Measurements from ENCODE around the gene LHX6. TPM values are rescaled to one million over a fixed set of nuclear protein-coding genes. Genes with fewer than 3 reads are reported as not detected.

LHX6 gene
- total RNA-seq, 1 experiment from 2014 or later = 11.1 TPM

GRCh38 chr9:122221183-122221811 is 7.5 kb downstream of the LHX6 start:
- no TSS peak for BruUV-seq (replicated peaks)
- Histone ChIP-seq H3F3A (ENCODE audit: low read length, unreplicated experiment) (no peaks in the 10 kb centered on the region), H3K4me1 (ENCODE audit: insufficient read depth, low read length) (peaks cover 19% of the 10 kb centered on the region), H3K4me3 (ENCODE audit: low read length) (no peak overlapping the region), H3K79me2 (ENCODE audit: low read length) (no peaks in the 10 kb centered on the region), H3K4me2 (ENCODE audit: low read length) (no peak overlapping the region), H4K20me1 (ENCODE audit: low read length) (no peaks in the 10 kb centered on the region), H2AFZ (ENCODE audit: low read length) (no peak overlapping the region), H3K27me3 (ENCODE audit: low read length) (no peaks in the 10 kb centered on the region), H3K27ac (ENCODE audit: low read length) (no peak overlapping the region), H3K36me3 (ENCODE audit: low read depth, low read length) (no peaks in the 10 kb centered on the region), H3K9me3 (ENCODE audit: low read length) (no peaks in the 10 kb centered on the region), H3K9me2 (replicated peaks; ENCODE audit: low read length) (no peaks in the 10 kb centered on the region), H3K9ac (ENCODE audit: low read length) (no peak overlapping the region)
- no peak for TF ChIP-seq EZH2phosphoT487 (IDR thresholded peaks at IDR 0.05; ENCODE audit: borderline replicate concordance, low read length)
- TF ChIP-seq EZH2 (IDR thresholded peaks at IDR 0.05; ENCODE audit: low read length, unreplicated experiment) = no peak
- TF ChIP-seq CTCF (conservative IDR thresholded peaks at IDR 0.05; ENCODE audit: low read depth, low read length) = no peak
- CTCF ChIA-PET = no interaction called here
- DNase-seq = no peak
- POLR2A ChIA-PET (ENCODE audit: unreplicated experiment) = no interaction called here
- intact Hi-C loops (cut with micrococcal nuclease) = no loop called here
- no peak for ATAC-seq

DNA sequence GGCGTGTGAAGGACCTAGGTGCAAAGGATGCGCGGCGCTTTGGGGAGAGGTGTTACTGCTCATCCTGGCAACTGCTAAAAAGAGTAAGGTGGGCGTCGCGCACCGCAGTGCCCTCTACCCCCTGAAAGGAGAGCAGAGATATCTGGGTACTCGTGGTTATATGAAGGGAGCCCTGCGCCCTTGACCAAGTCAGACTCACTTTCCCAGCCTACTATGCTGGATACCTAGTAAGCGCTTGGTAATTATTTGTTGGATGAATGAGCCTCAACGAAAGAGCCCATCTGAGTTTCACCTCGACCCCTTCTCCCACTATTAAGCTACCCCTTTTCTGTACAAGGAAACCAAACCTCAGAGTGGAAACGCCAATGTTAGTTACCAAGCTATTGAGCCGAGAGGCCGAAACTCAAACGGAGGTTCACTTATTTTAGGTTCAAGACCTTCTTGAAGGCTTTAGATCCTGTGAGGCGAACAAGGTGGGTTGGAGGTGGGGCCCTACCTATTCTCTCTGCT is 8.0 kb downstream of the LHX6 start:
- ATAC-seq (no peak), DNase-seq (no peak)
- Histone ChIP-seq H3K27ac (ENCODE audit: low read length) (no peak overlapping the region), H3K9me3 (ENCODE audit: low read length) (no peaks in the 10 kb centered on the region), H4K20me1 (ENCODE audit: low read length) (no peaks in the 10 kb centered on the region), H3K4me1 (ENCODE audit: insufficient read depth, low read length) (peaks cover 19% of the 10 kb centered on the region), H3K27me3 (ENCODE audit: low read length) (no peaks in the 10 kb centered on the region), H3F3A (ENCODE audit: low read length, unreplicated experiment) (no peaks in the 10 kb centered on the region), H3K9me2 (replicated peaks; ENCODE audit: low read length) (no peaks in the 10 kb centered on the region), H3K36me3 (ENCODE audit: low read depth, low read length) (no peaks in the 10 kb centered on the region), H2AFZ (ENCODE audit: low read length) (no peak overlapping the region), H3K9ac (ENCODE audit: low read length) (no peak overlapping the region), H3K79me2 (ENCODE audit: low read length) (no peaks in the 10 kb centered on the region), H3K4me3 (ENCODE audit: low read length) (no peak overlapping the region), H3K4me2 (ENCODE audit: low read length) (no peak overlapping the region)
- no TSS peak for BruUV-seq (replicated peaks)
- intact Hi-C loops (cut with micrococcal nuclease) = no loop called here
- no peak for TF ChIP-seq EZH2phosphoT487 (IDR thresholded peaks at IDR 0.05; ENCODE audit: borderline replicate concordance, low read length)
- POLR2A ChIA-PET (ENCODE audit: unreplicated experiment) = no interaction called here
- CTCF ChIA-PET = no interaction called here

GRCh38 chr9:122219856-122220672 is 8.7 kb downstream of the LHX6 start:
- Histone ChIP-seq H3F3A (ENCODE audit: low read length, unreplicated experiment) (no peaks in the 10 kb centered on the region), H3K9me2 (replicated peaks; ENCODE audit: low read length) (no peaks in the 10 kb centered on the region), H3K9me3 (ENCODE audit: low read length) (no peaks in the 10 kb centered on the region), H3K27ac (ENCODE audit: low read length) (no peak overlapping the region), H3K36me3 (ENCODE audit: low read depth, low read length) (no peaks in the 10 kb centered on the region), H3K4me2 (ENCODE audit: low read length) (no peak overlapping the region), H3K4me3 (ENCODE audit: low read length) (no peak overlapping the region), H4K20me1 (ENCODE audit: low read length) (no peaks in the 10 kb centered on the region), H2AFZ (ENCODE audit: low read length) (no peak overlapping the region), H3K27me3 (ENCODE audit: low read length) (no peaks in the 10 kb centered on the region), H3K79me2 (ENCODE audit: low read length) (no peaks in the 10 kb centered on the region), H3K9ac (ENCODE audit: low read length) (no peak overlapping the region), H3K4me1 (ENCODE audit: insufficient read depth, low read length) (peaks cover 19% of the 10 kb centered on the region)
- intact Hi-C loops (cut with micrococcal nuclease) = no loop called here
- ChIA-PET CTCF (no interaction called here), POLR2A (ENCODE audit: unreplicated experiment) (no interaction called here)
- no TSS peak for BruUV-seq (replicated peaks)
- ATAC-seq (no peak), DNase-seq (no peak)
- TF ChIP-seq EZH2 (IDR thresholded peaks at IDR 0.05; ENCODE audit: low read length, unreplicated experiment) (no peak), CTCF (conservative IDR thresholded peaks at IDR 0.05; ENCODE audit: low read depth, low read length) (no peak), EZH2phosphoT487 (IDR thresholded peaks at IDR 0.05; ENCODE audit: borderline replicate concordance, low read length) (no peak)
